Right atrium auricular region (tissue), 2 donors: ENCODE measurements around the gene VIPR2. TPM values are rescaled to one million over a fixed set of nuclear protein-coding genes. Genes with fewer than 3 reads are reported as not detected.

Experiments
- DNase-seq: peaks from one replicate; pipeline ENCODE4 v3.0.0-alpha.2; 2019; ENCODE audit warnings: low spot score
- H3K27ac ChIP-seq, 2 donors: fragments of 200-600 bp; sonication (generic); 1 replicate in 1 of 2; 2 replicates in 1 of 2; pipeline ENCODE4 v1.5.1; 2016 to 2019
- H3K27me3 ChIP-seq, 2 donors: fragments of 200-600 bp; sonication (generic); one replicate each; pipeline versions ENCODE4 v1.5.1 to v1.6.0; 2017 to 2019
- H3K36me3 ChIP-seq: fragments of 200-600 bp; sonication (generic); one replicate; pipeline ENCODE4 v1.5.1; 2016
- H3K4me1 ChIP-seq, 2 donors: fragments of 200-600 bp; sonication (generic); one replicate each; pipeline versions ENCODE4 v1.5.1 to v1.6.0; 2017 to 2019
- H3K4me3 ChIP-seq, 2 donors: fragments of 200-600 bp; sonication (generic); 1 replicate in 1 of 2; 2 replicates in 1 of 2; pipeline ENCODE4 v1.5.1; 2017 to 2019; ENCODE audit warnings: mild to moderate bottlenecking in 1 of 2, moderate library complexity in 1 of 2
- H3K9me3 ChIP-seq, 2 donors: fragments of 200-600 bp; sonication (generic); one replicate each; pipeline ENCODE4 v1.5.1; 2019
- total RNA-seq, 2 donors: library from RNA; depleted of rRNA; stranded (reverse); fragments of >200 nt; gene quantifications; one replicate each; pipeline ENCODE4 v1.1.0, GENCODE V29; 2016
- TF ChIP-seq, protein P1 (sequence below), 2 donors: fragments of 200-600 bp; sonication (generic); IDR thresholded peaks; one replicate each; pipeline ENCODE4 v1.5.1; 2019; ENCODE audit warnings: antibody characterized with exemption in 2 of 2

Gene VIPR2
- total RNA-seq, 2 donors from 2014 or later, result 3.8 to 13.4 TPM

DNA sequence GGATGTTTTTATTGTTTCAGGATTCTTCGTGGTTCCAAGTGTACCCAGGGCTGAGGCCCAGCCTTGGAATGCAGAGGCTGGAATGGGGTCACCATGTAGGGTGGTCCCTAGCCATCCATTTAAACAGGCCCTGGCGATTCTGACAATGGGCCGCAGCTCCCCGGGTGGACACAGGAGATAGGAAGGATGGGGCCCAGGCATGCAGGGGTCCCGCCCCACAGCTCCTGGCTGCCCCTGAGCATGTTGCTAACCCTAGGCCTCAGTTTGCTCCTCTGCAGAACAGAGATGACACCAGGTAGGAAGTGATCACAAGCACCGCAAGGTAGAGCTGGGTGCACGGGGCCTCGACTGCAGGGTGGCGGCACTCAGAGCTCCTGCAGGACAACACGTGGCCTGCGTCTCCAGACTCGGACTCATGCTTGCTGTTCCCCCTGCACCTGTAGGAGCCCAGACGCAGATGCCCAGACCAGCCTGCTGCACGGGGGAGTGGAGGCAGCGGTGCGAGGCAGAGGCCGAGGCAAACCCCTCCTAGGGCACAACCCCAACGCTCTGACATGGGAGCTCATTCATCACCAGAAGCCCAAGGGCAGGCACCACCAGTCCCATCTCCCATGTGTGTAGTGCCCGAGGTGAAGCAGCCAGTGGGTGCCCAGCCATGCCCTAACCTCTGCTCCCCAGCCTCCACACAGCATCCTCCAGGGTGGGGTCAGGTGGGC is 25.5 kb downstream of the VIPR2 start:
- Histone ChIP-seq H3K27ac (no peak overlapping the region), H3K36me3 (no peaks in the 10 kb centered on the region), H3K4me1 (peaks cover 0 to 8% of the 10 kb centered on the region in 2 donors), H3K9me3 (no peaks in the 10 kb centered on the region), H3K4me3 (no peak overlapping the region), H3K27me3 (no peaks in the 10 kb centered on the region)
- DNase-seq, result no peak
- TF ChIP-seq, protein P1, sequence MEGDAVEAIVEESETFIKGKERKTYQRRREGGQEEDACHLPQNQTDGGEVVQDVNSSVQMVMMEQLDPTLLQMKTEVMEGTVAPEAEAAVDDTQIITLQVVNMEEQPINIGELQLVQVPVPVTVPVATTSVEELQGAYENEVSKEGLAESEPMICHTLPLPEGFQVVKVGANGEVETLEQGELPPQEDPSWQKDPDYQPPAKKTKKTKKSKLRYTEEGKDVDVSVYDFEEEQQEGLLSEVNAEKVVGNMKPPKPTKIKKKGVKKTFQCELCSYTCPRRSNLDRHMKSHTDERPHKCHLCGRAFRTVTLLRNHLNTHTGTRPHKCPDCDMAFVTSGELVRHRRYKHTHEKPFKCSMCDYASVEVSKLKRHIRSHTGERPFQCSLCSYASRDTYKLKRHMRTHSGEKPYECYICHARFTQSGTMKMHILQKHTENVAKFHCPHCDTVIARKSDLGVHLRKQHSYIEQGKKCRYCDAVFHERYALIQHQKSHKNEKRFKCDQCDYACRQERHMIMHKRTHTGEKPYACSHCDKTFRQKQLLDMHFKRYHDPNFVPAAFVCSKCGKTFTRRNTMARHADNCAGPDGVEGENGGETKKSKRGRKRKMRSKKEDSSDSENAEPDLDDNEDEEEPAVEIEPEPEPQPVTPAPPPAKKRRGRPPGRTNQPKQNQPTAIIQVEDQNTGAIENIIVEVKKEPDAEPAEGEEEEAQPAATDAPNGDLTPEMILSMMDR (IDR thresholded peaks at IDR 0.05), result no peak

- TF ChIP-seq, protein P1 (IDR thresholded peaks at IDR 0.05), result no peak
- DNase-seq, result no peak
- Histone ChIP-seq H3K9me3 (no peaks in the 10 kb centered on the region), H3K4me3 (no peak overlapping the region), H3K4me1 (peaks cover 0 to 8% of the 10 kb centered on the region in 2 donors), H3K27ac (no peak overlapping the region), H3K27me3 (no peaks in the 10 kb centered on the region), H3K36me3 (no peaks in the 10 kb centered on the region)
Measured at GRCh38 chr7:159118623-159119022, 26.0 kb downstream of the VIPR2 start.

GRCh38 chr7:159118197-159118595 is 26.5 kb downstream of the VIPR2 start:
- H3K27ac ChIP-seq, result no peak overlapping the region
- H3K36me3 ChIP-seq, result no peaks in the 10 kb centered on the region
- no peaks in the 10 kb centered on the region for H3K27me3 ChIP-seq
- H3K4me1 ChIP-seq, result peaks cover 0 to 8% of the 10 kb centered on the region in 2 donors
- no peak for DNase-seq
- H3K9me3 ChIP-seq, result no peaks in the 10 kb centered on the region
- H3K4me3 ChIP-seq, result no peak overlapping the region
- TF ChIP-seq, protein P1 (IDR thresholded peaks at IDR 0.05), result no peak

DNA sequence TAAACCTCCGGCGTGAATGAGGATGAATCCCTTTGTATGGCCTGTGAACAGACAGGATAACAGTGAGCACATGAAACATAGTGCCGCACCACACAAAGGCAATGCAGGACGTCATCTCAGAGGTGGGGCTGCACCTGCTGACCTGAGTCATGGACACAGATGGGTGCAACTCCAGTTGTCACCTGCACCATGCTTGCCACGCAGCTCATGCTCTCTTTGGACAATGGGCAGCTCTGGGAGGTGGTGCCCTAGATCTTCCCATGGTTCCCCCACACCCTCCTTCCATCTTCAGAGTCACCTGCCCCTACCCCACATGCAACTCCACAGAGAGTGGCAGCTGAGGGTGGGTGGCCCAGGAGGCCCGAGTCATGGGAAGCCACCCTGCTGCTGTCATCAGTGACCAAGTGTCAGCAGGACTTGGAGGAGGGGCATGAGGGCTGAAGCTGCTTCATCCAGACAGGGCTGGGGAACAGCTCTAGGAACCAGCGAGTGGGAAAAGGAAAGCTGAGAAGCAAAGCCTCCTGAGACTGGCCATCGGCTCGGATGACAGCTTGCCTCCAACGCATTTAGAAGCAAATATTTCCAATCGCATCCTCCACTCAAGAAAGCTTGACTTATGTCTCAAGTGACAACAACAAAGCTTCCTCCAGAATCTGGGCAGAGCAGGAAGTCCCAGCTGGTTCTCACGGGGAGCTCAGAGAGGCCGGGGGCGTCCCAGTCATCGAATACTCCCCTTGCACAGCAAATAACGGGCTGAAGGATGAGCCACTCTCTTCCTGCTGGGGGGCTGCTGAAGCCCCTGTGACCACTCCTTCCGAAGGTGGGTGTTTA is 27.1 kb downstream of the VIPR2 start:
- Histone ChIP-seq H3K27ac (no peak overlapping the region), H3K4me3 (no peak overlapping the region), H3K27me3 (no peaks in the 10 kb centered on the region), H3K9me3 (no peaks in the 10 kb centered on the region), H3K4me1 (peaks cover 0 to 8% of the 10 kb centered on the region in 2 donors), H3K36me3 (no peaks in the 10 kb centered on the region)
- no peak for DNase-seq
- TF ChIP-seq, protein P1 (IDR thresholded peaks at IDR 0.05), result no peak

DNA sequence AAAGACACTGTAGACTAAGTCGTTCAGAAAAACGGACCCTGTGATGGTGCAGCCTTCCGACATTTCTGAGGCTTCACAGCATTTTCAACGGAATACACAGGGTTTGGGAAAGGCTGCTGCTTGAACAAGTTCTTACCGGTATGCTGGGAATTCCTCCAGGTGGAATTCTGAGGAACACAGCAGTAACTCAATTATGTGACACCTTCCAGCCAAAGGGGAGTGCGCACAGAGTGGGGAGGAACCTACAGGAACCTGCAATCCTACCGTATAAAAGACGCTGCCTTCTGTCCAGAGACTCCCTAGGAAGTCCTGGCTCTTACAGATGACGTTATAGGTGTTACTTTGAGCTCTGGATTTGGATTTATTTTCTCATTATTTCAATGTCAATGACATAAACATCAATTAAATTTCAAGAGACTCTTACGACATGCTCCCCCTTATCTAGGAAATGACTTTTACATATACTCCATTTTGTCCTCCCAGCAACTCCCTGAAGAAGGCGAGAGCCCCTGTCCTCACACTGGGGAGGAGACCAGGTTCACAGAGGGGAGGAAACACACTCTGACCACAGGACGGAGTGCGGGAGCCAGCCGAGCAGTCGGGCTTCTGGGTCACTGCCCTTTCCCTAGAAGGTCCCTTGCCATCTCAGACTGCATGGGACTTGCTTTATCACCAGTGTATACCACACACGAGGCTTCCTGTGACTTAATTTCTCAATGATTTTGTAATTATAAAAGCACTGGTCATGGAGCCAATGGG is 27.9 kb downstream of the VIPR2 start:
- H3K27ac ChIP-seq, result no peak overlapping the region
- TF ChIP-seq, protein P1 (IDR thresholded peaks at IDR 0.05), result no peak
- H3K9me3 ChIP-seq, result no peaks in the 10 kb centered on the region
- H3K36me3 ChIP-seq, result no peaks in the 10 kb centered on the region
- H3K4me3 ChIP-seq, result no peak overlapping the region
- DNase-seq, result no peak
- no peaks in the 10 kb centered on the region for H3K27me3 ChIP-seq
- peaks cover 0 to 8% of the 10 kb centered on the region in 2 donors for H3K4me1 ChIP-seq
